Progenitor cell of endocrine pancreas (in vitro differentiated cells): ENCODE results near the gene GLYATL1. TPM values are rescaled to one million over a fixed set of nuclear protein-coding genes. Genes with fewer than 3 reads are reported as not detected.

Experiments used
- DNase-seq: peaks from one replicate; pipeline ENCODE4 v3.0.0; 2021; ENCODE audit warnings: low spot score; ENCODE audit not compliant: unreplicated experiment
- H3K27ac Mint-ChIP-seq: 2 replicates; pipeline ENCODE4 v1.8.0; 2021; ENCODE audit warnings: mild to moderate bottlenecking, moderate library complexity, mixed read lengths
- H3K27me3 Mint-ChIP-seq: 2 replicates; pipeline ENCODE4 v1.8.0; 2021; ENCODE audit warnings: mixed read lengths
- H3K36me3 Mint-ChIP-seq: 2 replicates; pipeline ENCODE4 v1.8.0; 2022; ENCODE audit warnings: mixed read lengths; ENCODE audit not compliant: insufficient read depth
- H3K4me1 Mint-ChIP-seq: 2 replicates; pipeline ENCODE4 v1.8.0; 2021; ENCODE audit warnings: low read depth, mixed read lengths
- H3K4me3 Mint-ChIP-seq: 2 replicates; pipeline ENCODE4 v1.8.0; 2021; ENCODE audit warnings: low read depth, mild to moderate bottlenecking, moderate library complexity, mixed read lengths
- H3K9me3 Mint-ChIP-seq: 2 replicates; pipeline ENCODE4 v1.8.0; 2021; ENCODE audit warnings: low read depth, mixed read lengths
- CTCF ChIP-seq: fragments of 200-600 bp; sonication (generic); IDR thresholded peaks from one replicate; pipeline ENCODE4 v1.5.0; 2021; ENCODE audit warnings: antibody characterized with exemption, mild to moderate bottlenecking; ENCODE audit not compliant: unreplicated experiment
- total RNA-seq: library from RNA; stranded (reverse); gene quantifications from 2 replicates; pipeline ENCODE4 v1.2.1, GENCODE V29; 2021

GLYATL1 gene
- total RNA-seq, 1 donor from 2014 or later: 25.3 TPM

- peaks cover 58% of the 10 kb centered on the region for H3K4me1 Mint-ChIP-seq
- H3K4me3 Mint-ChIP-seq: no peak overlapping the region
- peak overlapping the region; percentile 96 for H3K27ac Mint-ChIP-seq
- DNase-seq: no peak
- H3K9me3 Mint-ChIP-seq: no peaks in the 10 kb centered on the region
- H3K27me3 Mint-ChIP-seq: no peaks in the 10 kb centered on the region
- no peaks in the 10 kb centered on the region for H3K36me3 Mint-ChIP-seq
- no peak for TF ChIP-seq CTCF
Measured at GRCh38 chr11:58924230-58924629, 15.1 kb upstream of the GLYATL1 start.

- no peak for DNase-seq
- H3K27me3 Mint-ChIP-seq: no peaks in the 10 kb centered on the region
- H3K27ac Mint-ChIP-seq: peak overlapping the region; percentile 82
- no peaks in the 10 kb centered on the region for H3K36me3 Mint-ChIP-seq
- peaks cover 64% of the 10 kb centered on the region for H3K4me1 Mint-ChIP-seq
- no peak overlapping the region for H3K4me3 Mint-ChIP-seq
- no peaks in the 10 kb centered on the region for H3K9me3 Mint-ChIP-seq
- TF ChIP-seq CTCF: no peak
Measured at GRCh38 chr11:58926251-58926650, 13.0 kb upstream of the GLYATL1 start.

GRCh38 chr11:58926695-58927094 is 12.6 kb upstream of the GLYATL1 start:
- no peak overlapping the region for H3K4me3 Mint-ChIP-seq
- no peak for TF ChIP-seq CTCF
- H3K4me1 Mint-ChIP-seq: peaks cover 61% of the 10 kb centered on the region
- H3K9me3 Mint-ChIP-seq: no peaks in the 10 kb centered on the region
- no peaks in the 10 kb centered on the region for H3K36me3 Mint-ChIP-seq
- H3K27me3 Mint-ChIP-seq: no peaks in the 10 kb centered on the region
- DNase-seq: no peak
- H3K27ac Mint-ChIP-seq: peak overlapping the region; percentile 82

DNA sequence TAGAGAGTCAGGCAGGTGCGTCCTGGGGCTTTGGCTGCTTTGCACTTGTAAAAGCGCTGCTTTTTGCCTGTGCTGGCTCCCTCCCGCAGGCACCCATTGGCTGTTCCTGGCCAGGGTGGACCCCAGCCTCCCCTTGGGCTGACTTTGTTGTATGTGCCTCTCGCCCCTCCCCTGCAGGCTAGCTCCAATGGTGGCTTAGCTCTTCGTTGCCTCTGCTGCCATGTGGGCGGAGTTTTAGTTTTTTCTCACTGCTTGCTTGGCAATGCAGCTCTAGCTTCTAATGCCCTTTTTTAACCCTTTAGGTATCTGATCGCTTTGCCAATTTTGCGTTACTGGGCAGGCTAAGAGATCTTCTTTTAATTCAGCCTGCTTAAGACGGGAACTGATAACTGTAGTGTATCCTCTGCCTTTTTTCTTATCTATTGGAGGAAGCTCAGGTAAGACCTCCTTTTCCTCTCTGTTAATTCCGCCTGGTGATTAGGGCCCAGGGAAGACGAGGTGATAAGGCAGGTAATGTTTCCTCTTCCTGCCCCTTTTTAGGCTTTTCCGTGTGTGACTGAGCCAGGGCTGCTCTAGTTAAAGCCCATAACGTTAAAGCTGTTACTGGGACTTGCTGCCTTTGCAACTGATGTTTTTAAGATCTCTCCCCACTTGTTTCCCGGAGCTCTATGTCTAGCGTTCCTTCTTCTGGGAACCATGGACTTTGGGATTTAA is 11.7 kb upstream of the GLYATL1 start:
- Mint-ChIP-seq H3K27ac (peak overlapping the region; percentile 98), H3K36me3 (no peaks in the 10 kb centered on the region), H3K4me1 (peaks cover 60% of the 10 kb centered on the region), H3K4me3 (peak overlapping the region; percentile 84), H3K9me3 (no peaks in the 10 kb centered on the region), H3K27me3 (no peaks in the 10 kb centered on the region)
- peak; percentile 81 for DNase-seq
- TF ChIP-seq CTCF: no peak

GRCh38 chr11:58928107-58928499 is 11.2 kb upstream of the GLYATL1 start:
- Mint-ChIP-seq H3K27me3 (no peaks in the 10 kb centered on the region), H3K27ac (peak overlapping the region; percentile 98), H3K4me1 (peaks cover 57% of the 10 kb centered on the region), H3K9me3 (no peaks in the 10 kb centered on the region), H3K4me3 (peak overlapping the region; percentile 84), H3K36me3 (no peaks in the 10 kb centered on the region)
- no peak for DNase-seq
- TF ChIP-seq CTCF: no peak
